Measurements from ENCODE around the gene DPPA2. TPM values are rescaled to one million over a fixed set of nuclear protein-coding genes. Genes with fewer than 3 reads are reported as not detected.

Gene DPPA2
- total RNA-seq, 1 donor from 2014 or later, result not detected

GRCh38 chr3:109339714-109340648 lies 23.7 kb upstream of the DPPA2 start:
- Histone ChIP-seq H3K4me3 (no peak overlapping the region), H3K27me3 (peaks cover 18% of the 10 kb centered on the region), H3K9me3 (no peaks in the 10 kb centered on the region), H3K36me3 (no peaks in the 10 kb centered on the region), H3K27ac (no peak overlapping the region), H3K4me1 (no peaks in the 10 kb centered on the region)
- DNase-seq, result no peak
- no peak for ATAC-seq
- TF ChIP-seq CTCF (IDR thresholded peaks at IDR 0.05), result no peak
- intact Hi-C loops (cut with DNase I), result no loop called here

- no peak overlapping the region for H3K4me3 ChIP-seq
- intact Hi-C loops (cut with DNase I), result no loop called here
- H3K36me3 ChIP-seq, result no peaks in the 10 kb centered on the region
- no peak overlapping the region for H3K27ac ChIP-seq
- H3K27me3 ChIP-seq, result peaks cover 18% of the 10 kb centered on the region
- H3K4me1 ChIP-seq, result no peaks in the 10 kb centered on the region
- no peak for TF ChIP-seq CTCF (IDR thresholded peaks at IDR 0.05)
- no peaks in the 10 kb centered on the region for H3K9me3 ChIP-seq
- DNase-seq (no peak), ATAC-seq (no peak)
Measured at GRCh38 chr3:109339197-109339596, 22.9 kb upstream of the DPPA2 start.

GRCh38 chr3:109338322-109338721 lies 22.0 kb upstream of the DPPA2 start:
- ATAC-seq (no peak), DNase-seq (no peak)
- no peak for TF ChIP-seq CTCF (IDR thresholded peaks at IDR 0.05)
- H3K36me3 ChIP-seq, result no peaks in the 10 kb centered on the region
- no peak overlapping the region for H3K4me3 ChIP-seq
- intact Hi-C loops (cut with DNase I), result no loop called here
- H3K27me3 ChIP-seq, result peaks cover 18% of the 10 kb centered on the region
- no peaks in the 10 kb centered on the region for H3K9me3 ChIP-seq
- H3K27ac ChIP-seq, result no peak overlapping the region
- no peaks in the 10 kb centered on the region for H3K4me1 ChIP-seq

- intact Hi-C loops (cut with DNase I), result no loop called here
- no peak for ATAC-seq
- DNase-seq, result no peak
Measured at GRCh38 chr3:109337393-109337792, 21.1 kb upstream of the DPPA2 start, which contains the start of gene DPPA4. TSS of gene DPPA4 (minus strand) at chr3:109337546. CDS start at chr3:109337517, 29 bp downstream.

GRCh38 chr3:109336291-109336861 lies 20.1 kb upstream of the DPPA2 start:
- intact Hi-C loops (cut with DNase I), result no loop called here
- Histone ChIP-seq H3K9me3 (no peaks in the 10 kb centered on the region), H3K4me3 (peak overlapping the region; percentile 38), H3K4me1 (no peaks in the 10 kb centered on the region), H3K27ac (no peak overlapping the region), H3K36me3 (no peaks in the 10 kb centered on the region), H3K27me3 (peaks cover 18% of the 10 kb centered on the region)
- no peak for DNase-seq
- TF ChIP-seq CTCF (IDR thresholded peaks at IDR 0.05), result no peak
- peak; percentile 62 for ATAC-seq

More at GRCh38 chr3:109337393-109337792, 21.1 kb upstream of the DPPA2 start, which contains the start of gene DPPA4:
- Histone ChIP-seq H3K9me3 (no peaks in the 10 kb centered on the region), H3K27me3 (peaks cover 18% of the 10 kb centered on the region), H3K36me3 (no peaks in the 10 kb centered on the region), H3K4me1 (no peaks in the 10 kb centered on the region), H3K27ac (no peak within 1 kb of the TSS), H3K4me3 (peak within 1 kb of the TSS; percentile 38)
- TF ChIP-seq CTCF (IDR thresholded peaks at IDR 0.05), result no peak
